ENCODE results near the gene PRDM16. TPM values are rescaled to one million over a fixed set of nuclear protein-coding genes. Genes with fewer than 3 reads are reported as not detected.

The PRDM16 gene
- total RNA-seq, 1 donor: 6.5 TPM

- Histone ChIP-seq H3K9me3 (ENCODE audit: low read depth, low read length) (no peaks in the 10 kb centered on the region), H4K20me1 (ENCODE audit: insufficient read depth, low read length) (peaks cover 19% of the 10 kb centered on the region), H3K27me3 (ENCODE audit: insufficient read depth, low read length) (peaks cover 4% of the 10 kb centered on the region), H3K36me3 (ENCODE audit: insufficient read depth, low read length) (no peaks in the 10 kb centered on the region), H2AFZ (ENCODE audit: low read length) (no peak overlapping the region), H3K4me3 (ENCODE audit: insufficient read depth, low read length) (no peak overlapping the region), H3K79me2 (ENCODE audit: insufficient read depth, low read length) (peaks cover 7% of the 10 kb centered on the region), H3K27ac (ENCODE audit: low read depth, low read length) (no peak overlapping the region), H3K4me2 (ENCODE audit: insufficient read depth, low read length) (no peak overlapping the region), H3K4me1 (ENCODE audit: insufficient read depth, low read length) (no peaks in the 10 kb centered on the region)
- no peak for DNase-seq (ENCODE audit: insufficient read length, low spot score, missing footprints)
- TF ChIP-seq, protein P1, sequence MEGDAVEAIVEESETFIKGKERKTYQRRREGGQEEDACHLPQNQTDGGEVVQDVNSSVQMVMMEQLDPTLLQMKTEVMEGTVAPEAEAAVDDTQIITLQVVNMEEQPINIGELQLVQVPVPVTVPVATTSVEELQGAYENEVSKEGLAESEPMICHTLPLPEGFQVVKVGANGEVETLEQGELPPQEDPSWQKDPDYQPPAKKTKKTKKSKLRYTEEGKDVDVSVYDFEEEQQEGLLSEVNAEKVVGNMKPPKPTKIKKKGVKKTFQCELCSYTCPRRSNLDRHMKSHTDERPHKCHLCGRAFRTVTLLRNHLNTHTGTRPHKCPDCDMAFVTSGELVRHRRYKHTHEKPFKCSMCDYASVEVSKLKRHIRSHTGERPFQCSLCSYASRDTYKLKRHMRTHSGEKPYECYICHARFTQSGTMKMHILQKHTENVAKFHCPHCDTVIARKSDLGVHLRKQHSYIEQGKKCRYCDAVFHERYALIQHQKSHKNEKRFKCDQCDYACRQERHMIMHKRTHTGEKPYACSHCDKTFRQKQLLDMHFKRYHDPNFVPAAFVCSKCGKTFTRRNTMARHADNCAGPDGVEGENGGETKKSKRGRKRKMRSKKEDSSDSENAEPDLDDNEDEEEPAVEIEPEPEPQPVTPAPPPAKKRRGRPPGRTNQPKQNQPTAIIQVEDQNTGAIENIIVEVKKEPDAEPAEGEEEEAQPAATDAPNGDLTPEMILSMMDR (IDR thresholded peaks at IDR 0.05; ENCODE audit: extremely low read depth, low read depth, low read length): no peak
Observed at GRCh38 chr1:3072391-3073185, 3.6 kb downstream of the PRDM16 start.

DNA sequence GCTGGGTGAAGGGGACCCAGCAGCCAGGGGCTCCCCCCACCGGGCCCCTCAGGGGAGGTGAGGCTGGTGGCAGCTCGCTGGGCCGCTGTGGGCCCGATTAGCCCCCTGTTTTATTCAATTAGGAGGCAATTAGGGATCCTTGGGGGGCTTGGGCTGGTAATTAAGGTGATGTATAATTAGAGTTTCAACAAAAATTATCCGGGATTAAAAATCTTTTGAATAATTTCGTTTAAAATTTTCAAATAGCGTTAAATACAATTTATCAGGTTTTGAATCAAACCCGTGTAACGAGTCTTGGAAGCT, 4.1 kb downstream of the PRDM16 start:
- Histone ChIP-seq H2AFZ (ENCODE audit: low read length) (no peak overlapping the region), H3K4me1 (ENCODE audit: insufficient read depth, low read length) (no peaks in the 10 kb centered on the region), H3K4me2 (ENCODE audit: insufficient read depth, low read length) (no peak overlapping the region), H3K79me2 (ENCODE audit: insufficient read depth, low read length) (peaks cover 7% of the 10 kb centered on the region), H3K36me3 (ENCODE audit: insufficient read depth, low read length) (no peaks in the 10 kb centered on the region), H3K27me3 (ENCODE audit: insufficient read depth, low read length) (no peaks in the 10 kb centered on the region), H3K9me3 (ENCODE audit: low read depth, low read length) (no peaks in the 10 kb centered on the region), H4K20me1 (ENCODE audit: insufficient read depth, low read length) (peaks cover 24% of the 10 kb centered on the region), H3K27ac (ENCODE audit: low read depth, low read length) (no peak overlapping the region), H3K4me3 (ENCODE audit: insufficient read depth, low read length) (no peak overlapping the region)
- no peak for DNase-seq (ENCODE audit: insufficient read length, low spot score, missing footprints)
- TF ChIP-seq, protein P1 (IDR thresholded peaks at IDR 0.05; ENCODE audit: extremely low read depth, low read depth, low read length): no peak

GRCh38 chr1:3073489-3074296, 4.7 kb downstream of the PRDM16 start:
- H3K4me3 ChIP-seq (ENCODE audit: insufficient read depth, low read length): no peak overlapping the region
- H3K79me2 ChIP-seq (ENCODE audit: insufficient read depth, low read length): peaks cover 7% of the 10 kb centered on the region
- no peaks in the 10 kb centered on the region for H3K27me3 ChIP-seq (ENCODE audit: insufficient read depth, low read length)
- no peak overlapping the region for H3K4me2 ChIP-seq (ENCODE audit: insufficient read depth, low read length)
- H3K36me3 ChIP-seq (ENCODE audit: insufficient read depth, low read length): no peaks in the 10 kb centered on the region
- H4K20me1 ChIP-seq (ENCODE audit: insufficient read depth, low read length): peaks cover 24% of the 10 kb centered on the region
- no peaks in the 10 kb centered on the region for H3K9me3 ChIP-seq (ENCODE audit: low read depth, low read length)
- H2AFZ ChIP-seq (ENCODE audit: low read length): no peak overlapping the region
- H3K4me1 ChIP-seq (ENCODE audit: insufficient read depth, low read length): no peaks in the 10 kb centered on the region
- H3K27ac ChIP-seq (ENCODE audit: low read depth, low read length): no peak overlapping the region
- no peak for DNase-seq (ENCODE audit: insufficient read length, low spot score, missing footprints)
- TF ChIP-seq, protein P1 (IDR thresholded peaks at IDR 0.05; ENCODE audit: extremely low read depth, low read depth, low read length): no peak

GRCh38 chr1:3074297-3074741, 5.3 kb downstream of the PRDM16 start:
- H3K4me1 ChIP-seq (ENCODE audit: insufficient read depth, low read length): no peaks in the 10 kb centered on the region

More at GRCh38 chr1:3074297-3074741, 5.3 kb downstream of the PRDM16 start:
- no peak overlapping the region for H3K4me2 ChIP-seq (ENCODE audit: insufficient read depth, low read length)
- no peak for DNase-seq (ENCODE audit: insufficient read length, low spot score, missing footprints)
- H3K4me3 ChIP-seq (ENCODE audit: insufficient read depth, low read length): no peak overlapping the region
- no peak overlapping the region for H2AFZ ChIP-seq (ENCODE audit: low read length)
- no peaks in the 10 kb centered on the region for H3K9me3 ChIP-seq (ENCODE audit: low read depth, low read length)
- H3K27ac ChIP-seq (ENCODE audit: low read depth, low read length): no peak overlapping the region
- no peaks in the 10 kb centered on the region for H3K27me3 ChIP-seq (ENCODE audit: insufficient read depth, low read length)
- no peaks in the 10 kb centered on the region for H3K36me3 ChIP-seq (ENCODE audit: insufficient read depth, low read length)
- TF ChIP-seq, protein P1 (IDR thresholded peaks at IDR 0.05; ENCODE audit: extremely low read depth, low read depth, low read length): no peak
- H3K79me2 ChIP-seq (ENCODE audit: insufficient read depth, low read length): peaks cover 7% of the 10 kb centered on the region
- H4K20me1 ChIP-seq (ENCODE audit: insufficient read depth, low read length): peaks cover 24% of the 10 kb centered on the region

All from osteoblast (primary cell).